Vagina (tissue), 2 donors: ENCODE data around the gene PACRG. TPM values are rescaled to one million over a fixed set of nuclear protein-coding genes. Genes with fewer than 3 reads are reported as not detected.

ENCODE experiments used
- DNase-seq, 2 donors: peaks; one replicate each; pipeline ENCODE4 v3.0.0-alpha.2; 2017; ENCODE audit errors: extremely low spot score in 2 of 2
- H3K27ac ChIP-seq: fragments of 200-600 bp; sonication (generic); one replicate; pipeline ENCODE4 v1.5.1; 2019
- H3K27me3 ChIP-seq: fragments of 200-600 bp; sonication (generic); one replicate; pipeline ENCODE4 v1.5.1; 2019
- H3K36me3 ChIP-seq, 2 donors: fragments of 200-600 bp; sonication (generic); one replicate each; pipeline ENCODE4 v1.5.1; 2017 to 2019
- H3K4me1 ChIP-seq: fragments of 200-600 bp; sonication (generic); one replicate; pipeline ENCODE4 v1.5.1; 2019
- H3K4me3 ChIP-seq, 2 donors: fragments of 200-600 bp; sonication (generic); 1 replicate in 1 of 2; 2 replicates in 1 of 2; pipeline ENCODE4 v1.5.1; 2016 to 2019
- H3K9me3 ChIP-seq: fragments of 200-600 bp; sonication (generic); one replicate; pipeline ENCODE4 v1.5.1; 2019
- CTCF ChIP-seq, 3 experiments: fragments of 450-650 bp in 2 of 3; fragments of 200-600 bp in 1 of 3; sonication (generic) in 1 of 3; IDR thresholded peaks; one replicate each; pipeline ENCODE4 v1.5.1; 2017 to 2019; ENCODE audit warnings: antibody characterized with exemption in 3 of 3, mild to moderate bottlenecking in 2 of 3, moderate library complexity in 2 of 3
- POLR2A ChIP-seq, 2 donors: fragments of 450-650 bp; IDR thresholded peaks; one replicate each; pipeline ENCODE4 v1.6.1; 2017; ENCODE audit warnings: antibody characterized with exemption in 2 of 2, mild to moderate bottlenecking in 2 of 2, moderate library complexity in 2 of 2
- POLR2AphosphoS5 ChIP-seq, 2 donors: sonication (generic); formaldehyde crosslinking; IDR thresholded peaks; one replicate each; pipeline ENCODE4 v1.9.0; 2017; ENCODE audit warnings: antibody characterized with exemption in 2 of 2, mild to moderate bottlenecking in 2 of 2, low read depth in 1 of 2; ENCODE audit not compliant: insufficient read depth in 1 of 2
- intact Hi-C: fragments of 100-400 bp; cut with DNase I; formaldehyde crosslinking; loops from one replicate; pipeline ENCODE4 v1.15.1; 2023
- total RNA-seq: library from RNA; depleted of rRNA; stranded (reverse); fragments of >200 nt; gene quantifications from one replicate; pipeline ENCODE4 v1.2.3, GENCODE V29; 2016

The PACRG gene
- total RNA-seq, 1 donor from 2014 or later = not detected

DNA sequence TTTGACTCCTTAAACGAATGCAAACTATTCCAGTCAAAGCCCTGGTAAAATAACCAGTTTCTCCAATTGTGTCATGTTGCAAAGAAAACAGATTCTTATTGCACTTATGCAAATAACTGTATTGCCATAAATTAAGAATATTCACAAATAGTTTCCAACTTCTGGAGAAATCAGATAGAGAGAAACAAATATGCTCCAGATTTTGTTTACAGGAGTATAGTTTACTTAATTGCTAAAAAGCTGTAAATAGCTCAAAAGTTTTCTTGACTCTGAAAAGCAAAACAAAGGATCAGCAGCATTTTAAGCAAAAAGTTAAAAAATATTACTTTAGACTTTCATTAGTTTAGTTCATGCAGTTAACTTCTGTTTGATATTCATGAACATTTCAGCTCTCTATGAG lies 304.2 kb downstream of the PACRG start:
- Histone ChIP-seq H3K27me3 (no peaks in the 10 kb centered on the region), H3K4me1 (no peaks in the 10 kb centered on the region), H3K4me3 (no peak overlapping the region), H3K9me3 (peaks cover 3% of the 10 kb centered on the region), H3K27ac (no peak overlapping the region), H3K36me3 (no peaks in the 10 kb centered on the region)
- intact Hi-C loops = no loop called here
- TF ChIP-seq POLR2A (IDR thresholded peaks at IDR 0.05) = no peak
- no peak for TF ChIP-seq CTCF (IDR thresholded peaks at IDR 0.05)
- TF ChIP-seq POLR2AphosphoS5 (IDR thresholded peaks at IDR 0.05; ENCODE audit: insufficient read depth in 1 of 2, low read depth in 1 of 2) = no peak
- DNase-seq = no peak

DNA sequence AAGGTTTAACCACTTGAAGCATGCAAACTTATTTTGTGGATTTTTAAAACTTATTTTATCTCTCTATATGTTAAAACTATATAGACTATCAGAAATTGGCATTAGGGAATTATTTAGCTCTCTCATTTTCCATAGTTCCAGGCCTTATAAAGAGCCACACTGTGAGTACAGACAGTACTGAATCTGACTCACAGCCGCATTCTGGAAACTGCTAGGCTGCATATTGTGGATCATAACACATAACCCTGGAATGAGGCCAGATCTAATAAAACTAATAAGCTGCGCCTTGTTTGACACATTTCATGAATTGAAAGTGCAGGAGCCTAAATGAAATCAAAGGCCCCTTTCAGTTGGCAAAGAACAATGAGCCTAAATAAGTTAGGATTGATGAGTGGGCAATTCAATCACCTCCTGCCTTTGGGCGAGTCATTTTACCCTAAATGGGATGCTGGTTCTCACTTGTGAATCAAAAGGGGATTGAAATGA lies 308.4 kb downstream of the PACRG start:
- H3K9me3 ChIP-seq = peaks cover 3% of the 10 kb centered on the region
- no peaks in the 10 kb centered on the region for H3K27me3 ChIP-seq
- H3K4me3 ChIP-seq = no peak overlapping the region
- DNase-seq = no peak
- TF ChIP-seq CTCF (IDR thresholded peaks at IDR 0.05) = no peak
- no peak for TF ChIP-seq POLR2A (IDR thresholded peaks at IDR 0.05)
- no peak for TF ChIP-seq POLR2AphosphoS5 (IDR thresholded peaks at IDR 0.05; ENCODE audit: insufficient read depth in 1 of 2, low read depth in 1 of 2)
- H3K36me3 ChIP-seq = no peaks in the 10 kb centered on the region
- H3K4me1 ChIP-seq = no peaks in the 10 kb centered on the region
- H3K27ac ChIP-seq = no peak overlapping the region
- intact Hi-C loops = no loop called here

- no peak overlapping the region for H3K4me3 ChIP-seq
- H3K36me3 ChIP-seq = no peaks in the 10 kb centered on the region
- no peaks in the 10 kb centered on the region for H3K27me3 ChIP-seq
- H3K27ac ChIP-seq = no peak overlapping the region
- intact Hi-C loops = no loop called here
- H3K9me3 ChIP-seq = no peaks in the 10 kb centered on the region
- DNase-seq = no peak
- no peaks in the 10 kb centered on the region for H3K4me1 ChIP-seq
- TF ChIP-seq POLR2A (IDR thresholded peaks at IDR 0.05) = no peak
- no peak for TF ChIP-seq CTCF (IDR thresholded peaks at IDR 0.05)
- no peak for TF ChIP-seq POLR2AphosphoS5 (IDR thresholded peaks at IDR 0.05; ENCODE audit: insufficient read depth in 1 of 2, low read depth in 1 of 2)
Measured at GRCh38 chr6:163038317-163038716, 310.5 kb downstream of the PACRG start.

DNA sequence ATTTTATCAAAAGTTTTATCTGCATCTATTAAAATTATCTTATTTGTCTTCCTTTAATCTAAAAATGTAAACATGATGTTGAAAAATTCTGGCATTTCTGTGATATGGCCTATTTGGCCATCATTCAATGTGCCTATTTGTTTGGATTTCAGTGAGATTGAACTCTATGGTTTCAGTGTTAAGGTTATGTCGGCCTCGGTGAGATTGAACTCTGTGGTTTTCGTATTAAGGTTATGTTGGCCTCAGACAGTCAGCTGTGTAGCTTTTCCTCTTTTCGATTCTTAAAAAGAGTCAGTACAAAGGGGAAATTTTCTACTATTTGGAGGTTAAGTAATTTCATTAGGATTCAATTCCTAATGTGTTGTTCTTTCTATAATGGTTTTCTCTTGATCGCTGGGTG lies 320.6 kb downstream of the PACRG start:
- no peaks in the 10 kb centered on the region for H3K36me3 ChIP-seq
- no peak overlapping the region for H3K27ac ChIP-seq
- intact Hi-C loops = no loop called here
- no peaks in the 10 kb centered on the region for H3K27me3 ChIP-seq
- no peaks in the 10 kb centered on the region for H3K4me1 ChIP-seq
- no peak for DNase-seq
- no peaks in the 10 kb centered on the region for H3K9me3 ChIP-seq
- no peak overlapping the region for H3K4me3 ChIP-seq
- no peak for TF ChIP-seq POLR2AphosphoS5 (IDR thresholded peaks at IDR 0.05; ENCODE audit: insufficient read depth in 1 of 2, low read depth in 1 of 2)
- TF ChIP-seq POLR2A (IDR thresholded peaks at IDR 0.05) = no peak
- TF ChIP-seq CTCF (IDR thresholded peaks at IDR 0.05) = no peak

DNA sequence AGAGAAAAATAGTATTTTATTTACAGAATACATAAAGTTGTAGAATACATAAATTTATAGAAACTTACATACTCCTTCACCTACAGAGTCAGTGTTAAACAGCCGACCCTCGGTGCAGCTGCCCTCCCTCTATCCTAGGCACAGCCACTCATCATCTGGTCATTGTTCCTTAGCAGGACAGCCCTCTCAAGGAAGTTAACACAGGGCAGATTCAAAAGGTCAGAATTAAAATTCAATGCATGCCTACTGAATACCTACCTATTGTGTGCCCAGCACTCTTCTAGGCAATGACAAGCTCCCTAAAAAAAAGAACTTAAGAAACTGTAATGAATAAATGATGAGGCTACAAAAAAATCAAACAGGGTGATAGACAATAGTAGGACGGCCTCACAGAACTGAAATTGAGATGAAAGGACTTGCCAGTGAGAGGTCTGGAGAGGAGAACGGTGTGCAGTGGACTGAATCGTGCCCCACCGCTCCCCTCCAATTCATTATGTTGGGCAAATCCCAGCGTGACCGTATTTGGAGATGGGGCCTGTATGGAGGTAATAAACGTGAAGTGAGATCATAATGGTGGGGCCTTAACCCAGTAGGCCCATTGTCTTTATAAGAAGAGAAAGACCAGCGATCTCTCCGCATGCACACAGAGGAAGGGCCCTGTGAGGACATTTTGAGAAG lies 326.0 kb downstream of the PACRG start:
- H3K9me3 ChIP-seq = no peaks in the 10 kb centered on the region
- H3K27me3 ChIP-seq = no peaks in the 10 kb centered on the region
- no peaks in the 10 kb centered on the region for H3K4me1 ChIP-seq
- no peak overlapping the region for H3K4me3 ChIP-seq
- H3K27ac ChIP-seq = no peak overlapping the region
- intact Hi-C loops = no loop called here
- no peaks in the 10 kb centered on the region for H3K36me3 ChIP-seq
- TF ChIP-seq POLR2A (IDR thresholded peaks at IDR 0.05) (no peak), CTCF (IDR thresholded peaks at IDR 0.05) (no peak), POLR2AphosphoS5 (IDR thresholded peaks at IDR 0.05; ENCODE audit: insufficient read depth in 1 of 2, low read depth in 1 of 2) (no peak)
- DNase-seq = no peak
